GM19455 (cell line): Measurements from ENCODE around the gene GREB1L.

Experiments used
- ATAC-seq: cut with Tn5 transposase; IDR thresholded peaks from one replicate; pipeline ENCODE4 v1.9.1; 2021; ENCODE audit not compliant: unreplicated experiment

The GREB1L gene

GRCh38 chr18:21548647-21549046 lies 306.6 kb downstream of the GREB1L start:
- no peak for ATAC-seq

- no peak for ATAC-seq
Observed at GRCh38 chr18:21550510-21550970, 308.5 kb downstream of the GREB1L start.

GRCh38 chr18:21557607-21558253 lies 315.7 kb downstream of the GREB1L start:
- ATAC-seq: no peak

GRCh38 chr18:21559195-21559594 lies 317.2 kb downstream of the GREB1L start:
- no peak for ATAC-seq

- no peak for ATAC-seq
Observed at GRCh38 chr18:21571772-21572171, 329.7 kb downstream of the GREB1L start.
